GM21381 (cell line): ENCODE results near the gene OIT3.
"Not testable (repeated sequence)": the region's sequence is repeated elsewhere in the genome, so short reads cannot be mapped to it uniquely, and the experiment has no call there.

Experiments
- ATAC-seq: cut with Tn5 transposase; IDR thresholded peaks from one replicate; pipeline ENCODE4 v1.9.1; 2021; ENCODE audit warnings: mild to moderate bottlenecking, moderate library complexity; ENCODE audit not compliant: unreplicated experiment

OIT3 gene

DNA sequence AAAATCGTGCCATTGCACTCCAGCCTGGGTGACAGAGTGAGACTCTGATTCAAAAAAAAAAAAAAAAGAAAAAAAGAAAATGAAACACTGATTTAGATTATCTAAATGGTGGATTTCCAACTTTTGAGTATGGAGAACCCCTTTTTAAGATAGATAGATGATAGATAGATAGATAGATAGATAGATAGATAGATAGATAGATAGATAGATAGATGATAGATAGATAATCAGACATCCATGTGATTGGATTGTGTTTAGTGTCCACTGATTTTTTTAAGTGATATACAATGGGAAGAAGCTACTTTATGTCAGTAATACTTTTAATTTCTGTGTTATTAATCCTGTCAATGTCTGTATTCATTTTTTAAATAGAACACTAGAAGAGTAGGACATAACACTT lies 6.0 kb downstream of the OIT3 start:
- ATAC-seq = no peak

GRCh38 chr10:72903941-72904446 lies 10.5 kb downstream of the OIT3 start:
- not testable (repeated sequence) for ATAC-seq

DNA sequence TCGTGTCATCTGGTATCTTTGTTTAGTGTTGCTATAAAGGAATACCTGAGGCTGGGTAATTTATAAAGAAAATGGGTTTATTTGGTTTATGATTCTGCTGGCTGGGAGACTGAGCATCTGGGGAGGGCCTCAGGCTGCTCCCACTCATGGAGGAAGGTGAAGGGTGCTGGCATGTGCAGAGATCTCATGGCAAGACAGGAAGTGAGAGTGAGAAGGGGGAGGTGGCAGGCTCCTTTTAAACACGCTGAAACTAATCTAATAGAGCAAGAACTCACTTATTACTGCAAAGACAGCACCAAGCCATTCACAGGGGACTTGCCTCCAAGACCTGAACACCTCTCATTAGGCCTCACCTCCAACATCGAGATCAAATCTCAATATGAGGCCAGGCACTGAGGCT lies 11.3 kb downstream of the OIT3 start:
- ATAC-seq = no peak

DNA sequence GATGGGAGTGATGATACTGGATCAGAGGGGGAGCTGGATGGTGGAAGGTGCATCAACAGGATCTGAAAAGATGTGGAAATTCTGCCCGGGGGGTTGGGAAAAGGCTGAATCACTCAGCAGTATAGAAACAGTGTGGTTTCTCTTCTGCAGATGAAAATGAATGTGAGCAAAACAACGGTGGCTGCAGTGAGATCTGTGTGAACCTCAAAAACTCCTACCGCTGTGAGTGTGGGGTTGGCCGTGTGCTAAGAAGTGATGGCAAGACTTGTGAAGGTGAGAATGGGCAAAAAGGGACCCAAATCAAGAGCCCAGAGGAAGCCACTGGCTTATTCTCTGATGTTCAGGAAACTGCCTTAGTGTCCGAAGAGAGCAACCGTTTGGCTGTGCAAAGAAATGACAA lies 12.9 kb downstream of the OIT3 start:
- ATAC-seq = no peak

DNA sequence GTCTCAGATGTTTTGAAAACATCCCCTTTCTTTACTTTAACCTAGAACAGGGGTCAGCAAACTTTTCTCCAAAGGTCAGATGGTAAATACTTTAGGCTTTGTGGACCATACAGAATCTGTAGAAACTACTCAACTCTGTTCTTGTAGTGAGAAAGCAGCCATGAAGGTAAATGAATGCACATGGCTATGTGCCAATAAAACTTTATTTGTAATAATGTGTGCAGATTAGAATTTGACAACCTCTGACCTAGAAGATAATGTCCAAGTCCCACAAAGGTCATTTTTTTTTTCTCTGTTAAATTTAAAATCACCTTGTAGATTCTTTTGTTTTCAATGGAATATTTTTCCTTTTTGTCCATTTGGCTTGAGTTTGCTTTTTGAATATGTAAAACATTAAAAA lies 17.2 kb downstream of the OIT3 start:
- no peak for ATAC-seq

GRCh38 chr10:72911758-72912157 lies 18.2 kb downstream of the OIT3 start:
- ATAC-seq = no peak

DNA sequence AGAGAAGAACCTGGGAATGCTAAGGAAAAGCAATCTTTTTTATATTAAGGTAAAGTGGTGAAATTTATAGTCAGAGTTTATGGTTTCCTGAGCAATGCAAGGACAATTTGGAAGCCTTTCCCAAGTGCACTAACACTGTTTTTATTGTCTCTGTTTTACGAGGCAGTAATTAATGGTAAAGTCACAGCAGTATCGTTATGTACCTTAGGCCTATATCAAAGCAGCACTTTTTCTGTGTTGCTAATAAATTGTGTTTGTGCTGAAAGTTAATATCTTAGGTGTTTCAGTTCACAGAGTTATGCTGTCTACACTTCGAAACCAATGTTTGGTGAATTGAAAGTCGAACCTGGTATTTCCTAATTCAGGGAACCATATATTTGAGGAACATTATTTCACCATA lies 19.2 kb downstream of the OIT3 start:
- ATAC-seq = no peak

- ATAC-seq = no peak
Observed at GRCh38 chr10:72913287-72913686, 19.7 kb downstream of the OIT3 start.

DNA sequence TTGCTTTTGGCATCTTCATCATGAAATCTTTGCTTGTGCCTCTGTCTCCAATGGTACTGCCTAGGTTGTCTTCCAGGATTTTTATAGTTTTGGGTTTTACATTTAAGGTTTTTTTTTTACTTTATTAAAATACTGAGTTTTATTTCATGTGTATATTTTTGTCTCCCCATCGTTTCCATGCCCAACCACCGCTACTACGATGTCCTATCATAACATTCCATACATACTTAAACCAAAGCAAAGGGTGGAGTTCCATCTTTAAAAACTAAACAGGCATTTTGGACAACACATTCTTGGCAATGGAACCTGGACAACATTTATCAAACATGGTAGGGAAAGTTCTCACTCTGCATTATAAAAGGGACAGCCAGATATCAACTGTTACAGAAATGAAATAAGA lies 23.7 kb downstream of the OIT3 start:
- not testable (repeated sequence) for ATAC-seq

- ATAC-seq = not testable (repeated sequence)
Observed at GRCh38 chr10:72917803-72918332, 24.3 kb downstream of the OIT3 start.

DNA sequence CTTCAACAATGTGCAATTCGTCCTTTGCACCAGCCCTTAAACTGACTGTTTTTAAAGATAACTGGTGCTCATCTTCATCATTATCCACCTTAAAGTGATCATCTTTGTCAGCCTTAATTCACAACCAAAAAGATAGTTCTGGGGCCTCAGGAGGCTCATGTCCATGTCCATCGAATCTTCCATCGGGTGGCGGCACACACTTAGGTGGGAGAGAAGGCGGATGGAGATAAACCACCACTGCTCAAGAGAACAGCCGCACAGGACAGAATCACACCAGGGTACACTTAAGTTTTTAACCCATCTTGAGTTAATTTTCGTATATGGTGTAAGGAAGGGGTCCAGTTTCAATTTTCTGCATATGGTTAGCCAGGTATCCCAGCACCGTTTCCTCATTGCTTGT lies 24.8 kb downstream of the OIT3 start:
- ATAC-seq = no peak

- ATAC-seq = not testable (repeated sequence)
Observed at GRCh38 chr10:72921147-72921683, 27.7 kb downstream of the OIT3 start.

- no peak for ATAC-seq
Observed at GRCh38 chr10:72924351-72924750, 30.8 kb downstream of the OIT3 start.

DNA sequence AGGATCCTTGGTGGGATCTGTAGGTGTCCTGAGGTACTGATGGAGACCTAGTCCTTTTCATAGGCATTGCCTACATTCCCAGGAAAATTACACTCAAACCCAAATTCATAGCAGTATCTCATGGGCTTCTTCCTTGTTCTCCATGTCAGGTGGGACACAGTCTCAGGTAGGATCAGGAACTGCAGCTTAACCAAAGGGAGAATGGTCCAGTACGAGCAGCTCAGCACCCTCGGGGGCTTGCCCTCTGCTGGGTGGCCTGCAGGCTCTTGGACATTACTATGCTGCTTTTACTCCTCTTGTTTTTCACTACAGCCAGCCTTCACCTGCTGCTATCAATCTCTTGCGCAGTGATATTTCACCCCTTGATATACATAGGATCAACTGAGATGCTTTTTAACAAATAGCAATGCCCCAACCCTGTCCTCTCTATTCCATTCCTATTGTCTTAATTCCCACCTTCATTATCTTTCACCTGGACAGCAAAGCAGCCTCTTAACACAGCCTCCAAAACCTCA lies 32.5 kb downstream of the OIT3 start:
- no peak for ATAC-seq

DNA sequence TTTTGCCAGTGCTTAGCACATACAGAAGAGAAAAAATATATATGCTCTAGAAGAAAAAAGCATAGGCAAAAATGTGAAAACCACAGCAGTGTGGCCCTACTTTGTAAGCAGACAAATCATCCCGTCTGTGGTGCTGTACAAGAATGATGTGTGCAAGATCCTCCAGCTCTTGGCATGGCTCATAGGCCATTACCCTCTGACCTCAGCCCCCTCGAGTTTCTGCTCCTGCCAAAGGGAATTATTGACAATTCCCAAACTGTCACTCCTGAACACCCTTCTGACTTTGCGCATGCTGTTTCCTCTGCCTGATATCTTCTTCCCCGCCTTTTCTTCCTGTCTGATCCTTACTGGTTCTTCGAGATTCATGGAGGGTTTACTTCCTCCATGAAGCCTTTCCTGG lies 33.9 kb downstream of the OIT3 start:
- no peak for ATAC-seq

DNA sequence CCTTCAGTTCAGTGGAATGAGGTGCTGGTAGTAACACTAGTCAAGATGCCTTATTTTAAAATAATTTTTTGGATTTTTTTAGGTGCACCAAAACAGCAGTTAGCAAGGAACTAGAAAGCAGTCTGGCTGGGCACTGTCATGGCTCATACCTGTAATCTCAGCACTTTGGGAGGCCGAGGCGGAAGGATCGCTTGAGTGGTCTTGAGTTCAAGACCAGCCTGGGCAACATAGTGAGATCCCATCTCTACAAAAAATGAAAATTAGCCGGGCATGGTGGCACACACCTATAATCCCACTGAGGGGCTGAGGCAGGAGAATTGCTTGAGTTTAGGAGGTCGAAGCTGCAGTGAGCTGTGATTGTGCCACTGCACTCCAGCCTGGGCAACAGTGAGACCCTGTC lies 35.3 kb downstream of the OIT3 start:
- ATAC-seq = no peak

- ATAC-seq = no peak
Observed at GRCh38 chr10:72930276-72930675, 36.7 kb downstream of the OIT3 start.

DNA sequence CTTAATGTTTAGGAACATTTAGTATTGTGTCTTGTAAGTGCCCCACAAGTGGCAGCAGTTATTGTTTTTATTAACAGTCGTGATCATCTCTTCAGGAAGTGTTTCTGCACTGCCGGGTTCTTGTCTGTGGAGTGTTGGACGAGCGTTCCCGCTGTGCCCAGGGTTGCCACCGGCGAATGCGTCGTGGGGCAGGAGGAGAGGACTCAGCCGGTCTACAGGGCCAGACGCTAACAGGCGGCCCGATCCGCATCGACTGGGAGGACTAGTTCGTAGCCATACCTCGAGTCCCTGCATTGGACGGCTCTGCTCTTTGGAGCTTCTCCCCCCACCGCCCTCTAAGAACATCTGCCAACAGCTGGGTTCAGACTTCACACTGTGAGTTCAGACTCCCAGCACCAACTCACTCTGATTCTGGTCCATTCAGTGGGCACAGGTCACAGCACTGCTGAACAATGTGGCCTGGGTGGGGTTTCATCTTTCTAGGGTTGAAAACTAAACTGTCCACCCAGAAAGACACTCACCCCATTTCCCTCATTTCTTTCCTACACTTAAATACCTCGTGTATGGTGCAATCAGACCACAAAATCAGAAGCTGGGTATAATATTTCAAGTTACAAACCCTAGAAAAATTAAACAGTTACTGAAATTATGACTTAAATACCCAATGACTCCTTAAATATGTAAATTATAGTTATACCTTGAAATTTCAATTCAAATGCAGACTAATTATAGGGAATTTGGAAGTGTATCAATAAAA lies 38.9 kb downstream of the OIT3 start:
- no peak for ATAC-seq

DNA sequence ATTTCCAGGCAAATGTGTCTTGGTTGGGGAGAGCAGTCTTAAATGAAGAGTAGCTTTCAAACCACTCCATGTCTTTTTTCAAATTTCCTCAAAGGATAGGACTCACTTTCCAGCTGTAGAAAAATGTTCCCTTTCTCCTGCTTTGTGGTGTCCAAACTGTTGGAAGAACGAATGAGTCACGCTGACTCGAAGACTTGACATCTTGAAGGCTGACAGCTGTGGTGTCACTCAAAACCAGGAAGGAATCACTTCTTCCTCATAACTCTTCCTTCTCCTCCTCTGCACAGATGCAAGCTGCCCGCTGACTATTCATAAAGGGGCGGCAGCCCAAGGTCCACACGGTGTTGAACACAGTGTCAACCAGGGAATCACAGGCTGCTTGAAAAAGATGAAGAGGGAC lies 41.8 kb downstream of the OIT3 start:
- no peak for ATAC-seq

GRCh38 chr10:72943498-72944234 lies 50.1 kb downstream of the OIT3 start:
- ATAC-seq = no peak

DNA sequence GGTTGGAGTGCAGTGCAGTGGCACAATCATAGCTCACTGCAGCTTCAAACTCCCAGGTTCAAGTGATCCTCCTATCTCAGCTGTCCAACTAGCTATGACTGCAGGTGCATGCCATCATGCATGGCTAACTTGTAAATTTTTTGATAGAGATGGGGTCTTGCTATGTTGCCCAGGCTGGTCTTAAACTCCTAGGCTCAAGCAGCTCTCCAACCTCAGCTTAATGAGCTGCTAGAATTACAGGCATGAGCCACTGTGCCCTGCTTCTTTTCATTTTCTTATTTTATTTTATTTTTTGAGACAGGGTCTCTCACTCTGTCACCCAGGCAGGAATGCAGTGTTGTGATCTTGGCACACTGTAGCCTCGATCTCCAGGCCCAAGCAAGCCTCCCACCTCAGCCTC lies 53.4 kb downstream of the OIT3 start:
- ATAC-seq = no peak

GRCh38 chr10:72948762-72949161 lies 55.2 kb downstream of the OIT3 start:
- no peak for ATAC-seq
